AG04450 (cell line): Measurements from ENCODE around the gene GNB1L. TPM values are rescaled to one million over a fixed set of nuclear protein-coding genes. Genes with fewer than 3 reads are reported as not detected.

ENCODE experiments used
- CTCF ChIA-PET: fragments of 300-600, 350-600 bp; formaldehyde crosslinking; extraction: SDS; loops from one replicate; lab custom pipeline; 2022; ENCODE audit warnings: antibody characterized with exemption, inconsistent platforms; lab: Charles Lee
- POLR2A ChIA-PET: fragments of 350-600 bp; formaldehyde crosslinking; extraction: SDS; loops from one replicate; lab custom pipeline; 2021; ENCODE audit warnings: antibody characterized with exemption, inconsistent platforms; lab: Yijun Ruan, JAX
- DNase-seq: peaks from one replicate; pipeline ENCODE4 v3.0.0-alpha.2; 2011; ENCODE audit warnings: low read depth, low spot score
- H3K27ac ChIP-seq: one replicate; pipeline ENCODE4 v1.5.1; 2012; ENCODE audit warnings: low read depth, low read length, control low read depth
- H3K27me3 ChIP-seq: one replicate; pipeline ENCODE4 v1.6.0; 2012; ENCODE audit warnings: low read length; ENCODE audit not compliant: control insufficient read depth, insufficient read depth
- H3K4me3 ChIP-seq: 2 replicates; pipeline ENCODE4 v1.5.1; 2011; ENCODE audit warnings: mild to moderate bottlenecking, low read depth, low read length, control low read depth
- H3K9me3 ChIP-seq: 2 replicates; pipeline ENCODE4 v1.5.1; 2012; ENCODE audit warnings: low read length; ENCODE audit not compliant: control insufficient read depth, insufficient read depth
- polyA plus RNA-seq: library from polyadenylated mRNA; depleted of rRNA; stranded (reverse); fragments of >200 nt; gene quantifications from 2 replicates; pipeline ENCODE4 v1.2.3, GENCODE V29; 2011
- TF ChIP-seq, protein P1 (sequence below): IDR thresholded peaks from 2 replicates; pipeline ENCODE4 v1.5.1; 2011; ENCODE audit warnings: low read depth, low read length, control low read depth, inconsistent platforms

The GNB1L gene
- polyA plus RNA-seq, 1 experiment, result 1.3 TPM

DNA sequence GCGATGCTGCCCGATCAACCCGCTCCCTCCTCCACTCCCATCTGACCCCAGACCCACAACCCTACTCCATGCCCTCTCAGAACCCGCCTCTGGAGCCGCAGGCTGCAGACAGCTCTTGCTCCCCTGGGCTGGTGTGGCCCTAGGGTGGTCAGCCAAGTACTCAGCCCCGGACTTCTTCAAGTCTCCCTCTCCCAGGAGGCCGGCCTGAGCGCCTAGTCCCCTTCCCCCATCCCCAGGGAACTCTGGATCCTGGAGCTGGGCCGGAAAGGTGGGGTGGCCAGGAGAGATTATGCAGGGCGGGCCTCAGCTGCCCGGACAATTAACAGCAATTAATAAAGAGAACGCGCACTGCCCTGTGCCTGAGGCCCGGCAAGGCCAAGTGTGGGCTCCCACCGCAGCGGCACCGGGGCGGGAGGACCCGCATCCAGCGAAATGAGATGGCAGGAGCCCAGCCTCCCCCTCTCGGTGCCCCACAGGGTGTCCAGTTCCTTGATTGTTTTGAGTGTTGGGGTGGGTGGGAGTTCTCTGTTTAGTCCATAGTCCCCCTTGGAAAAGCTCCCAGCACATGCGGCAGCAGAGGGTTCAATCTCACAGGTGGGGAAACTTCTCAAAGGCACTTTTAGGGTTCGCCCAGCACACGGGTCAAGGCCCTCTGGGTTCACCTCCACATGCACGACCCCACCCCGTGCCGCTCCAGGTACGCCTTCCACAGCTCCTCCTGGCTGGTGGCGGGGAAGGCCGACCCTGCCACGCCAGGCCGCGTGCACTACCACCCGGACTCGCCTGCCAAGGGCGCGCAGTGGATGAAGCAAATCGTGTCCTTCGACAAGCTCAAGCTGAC is 91.0 kb downstream of the GNB1L start:
- H3K4me3 ChIP-seq, result no peak overlapping the region
- H3K27me3 ChIP-seq, result peaks cover 80% of the 10 kb centered on the region
- H3K9me3 ChIP-seq, result peaks cover 21% of the 10 kb centered on the region; the same call in 1 of the 2 replicates
- ChIA-PET CTCF (interaction anchor here (1.2 kb wide), 1 partner anchor 33 kb away, joined by 4 read pairs; no protein-coding TSS in a partner anchor), POLR2A (interaction anchor here (0.5 to 0.8 kb wide), 3 partner anchors 15 to 101 kb away, joined by 3 to 5 read pairs (median 4); partner anchors contain the start of genes GNB1L and RTL10)
- TF ChIP-seq, protein P1, sequence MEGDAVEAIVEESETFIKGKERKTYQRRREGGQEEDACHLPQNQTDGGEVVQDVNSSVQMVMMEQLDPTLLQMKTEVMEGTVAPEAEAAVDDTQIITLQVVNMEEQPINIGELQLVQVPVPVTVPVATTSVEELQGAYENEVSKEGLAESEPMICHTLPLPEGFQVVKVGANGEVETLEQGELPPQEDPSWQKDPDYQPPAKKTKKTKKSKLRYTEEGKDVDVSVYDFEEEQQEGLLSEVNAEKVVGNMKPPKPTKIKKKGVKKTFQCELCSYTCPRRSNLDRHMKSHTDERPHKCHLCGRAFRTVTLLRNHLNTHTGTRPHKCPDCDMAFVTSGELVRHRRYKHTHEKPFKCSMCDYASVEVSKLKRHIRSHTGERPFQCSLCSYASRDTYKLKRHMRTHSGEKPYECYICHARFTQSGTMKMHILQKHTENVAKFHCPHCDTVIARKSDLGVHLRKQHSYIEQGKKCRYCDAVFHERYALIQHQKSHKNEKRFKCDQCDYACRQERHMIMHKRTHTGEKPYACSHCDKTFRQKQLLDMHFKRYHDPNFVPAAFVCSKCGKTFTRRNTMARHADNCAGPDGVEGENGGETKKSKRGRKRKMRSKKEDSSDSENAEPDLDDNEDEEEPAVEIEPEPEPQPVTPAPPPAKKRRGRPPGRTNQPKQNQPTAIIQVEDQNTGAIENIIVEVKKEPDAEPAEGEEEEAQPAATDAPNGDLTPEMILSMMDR, result no peak
- no peak for DNase-seq
- no peak overlapping the region for H3K27ac ChIP-seq

DNA sequence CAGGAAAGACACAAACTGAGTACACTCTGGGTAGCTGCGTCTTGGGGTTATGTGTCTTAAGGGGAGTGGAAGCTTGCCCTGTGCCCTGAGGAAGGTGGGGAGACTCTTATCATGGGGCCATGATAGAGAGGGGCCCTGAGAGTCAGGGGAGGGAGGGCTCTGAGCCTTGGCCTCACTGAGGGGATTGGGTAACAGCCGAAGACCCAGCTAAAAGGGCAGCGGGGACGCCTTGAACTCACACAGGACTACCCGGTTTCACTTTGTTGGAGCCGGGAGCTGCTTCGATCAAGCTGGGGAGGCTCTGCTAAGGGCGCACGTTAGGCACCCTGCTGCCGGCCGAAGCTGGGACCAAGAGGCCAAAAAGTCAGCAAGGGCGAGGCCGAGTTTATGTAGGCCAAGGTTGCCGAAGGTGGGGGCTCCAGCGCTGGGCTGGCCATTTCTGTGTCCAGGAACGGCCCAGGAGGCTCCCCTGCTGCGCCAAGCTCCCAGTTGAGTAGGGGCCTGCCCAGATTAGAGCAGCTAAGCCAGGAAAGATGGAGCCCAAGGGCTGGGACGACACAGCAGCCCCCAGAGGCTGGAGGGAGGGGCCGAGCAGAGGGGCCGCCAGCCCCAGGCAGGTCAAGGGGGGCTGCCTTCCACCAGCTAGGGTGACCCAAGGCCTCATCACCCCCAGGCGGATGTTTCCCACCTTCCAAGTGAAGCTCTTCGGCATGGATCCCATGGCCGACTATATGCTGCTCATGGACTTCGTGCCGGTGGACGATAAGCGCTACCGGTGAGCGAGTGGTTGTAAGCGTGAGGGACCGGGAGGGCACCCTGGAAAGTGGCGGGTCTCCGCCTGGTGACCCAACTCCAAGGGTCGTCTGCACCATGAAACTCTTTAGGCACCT is 91.9 kb downstream of the GNB1L start:
- ChIA-PET POLR2A (interaction anchor here (0.8 kb wide), 1 partner anchor 92 kb away, joined by 3 read pairs; the partner anchor contains the start of genes GNB1L and RTL10), CTCF (no interaction called here)
- DNase-seq, result no peak
- TF ChIP-seq, protein P1, result no peak
- Histone ChIP-seq H3K27me3 (peaks cover 78% of the 10 kb centered on the region), H3K27ac (no peak overlapping the region), H3K4me3 (no peak overlapping the region), H3K9me3 (peaks cover 21% of the 10 kb centered on the region; the same call in 1 of the 2 replicates)

DNA sequence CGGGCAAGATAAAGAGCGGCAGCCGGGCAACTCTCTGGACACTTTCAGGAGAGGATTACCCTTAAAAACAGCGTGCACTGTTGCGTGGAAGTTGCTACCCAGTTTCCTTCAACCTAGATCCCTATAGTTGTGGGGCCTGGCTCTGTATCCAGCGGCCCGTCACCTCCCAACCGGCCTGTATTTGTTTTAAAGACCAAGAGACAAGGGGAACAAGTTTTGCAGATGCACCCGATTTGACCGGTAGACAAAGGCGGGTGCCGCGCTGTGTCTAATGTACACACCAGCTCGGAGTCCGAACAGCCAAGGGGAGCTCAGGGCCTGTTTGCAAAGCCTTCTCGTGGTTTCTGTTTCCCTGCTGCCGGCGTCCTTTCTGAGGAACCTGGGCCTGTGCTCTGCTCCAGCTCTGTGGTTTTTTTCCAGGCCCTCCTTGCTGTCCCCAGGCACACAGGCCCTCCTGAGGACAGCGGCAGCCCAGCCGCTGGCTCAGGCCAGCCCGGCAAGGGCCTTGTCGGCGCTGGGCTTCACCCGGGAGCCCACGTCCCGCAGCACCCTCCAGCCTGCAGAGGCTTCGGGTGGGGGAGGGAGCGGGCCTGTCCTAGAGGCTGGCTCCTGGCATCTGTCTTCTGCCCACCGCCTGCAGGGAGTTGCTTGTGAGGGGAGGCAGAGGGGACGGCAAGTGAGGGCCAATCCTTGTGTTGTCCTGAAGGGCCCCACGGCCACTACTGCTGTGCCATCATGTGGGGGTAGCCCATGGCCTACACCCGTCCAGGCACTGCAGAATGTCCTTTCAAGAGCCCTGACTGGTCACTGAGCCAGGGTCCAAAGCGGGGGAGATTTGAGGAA is 92.7 kb downstream of the GNB1L start:
- no peak overlapping the region for H3K4me3 ChIP-seq
- no peak for DNase-seq
- CTCF ChIA-PET, result no interaction called here
- POLR2A ChIA-PET, result no interaction called here
- no peak overlapping the region for H3K27ac ChIP-seq
- TF ChIP-seq, protein P1, result no peak
- H3K27me3 ChIP-seq, result peaks cover 78% of the 10 kb centered on the region
- peaks cover 21% of the 10 kb centered on the region; the same call in 1 of the 2 replicates for H3K9me3 ChIP-seq

DNA sequence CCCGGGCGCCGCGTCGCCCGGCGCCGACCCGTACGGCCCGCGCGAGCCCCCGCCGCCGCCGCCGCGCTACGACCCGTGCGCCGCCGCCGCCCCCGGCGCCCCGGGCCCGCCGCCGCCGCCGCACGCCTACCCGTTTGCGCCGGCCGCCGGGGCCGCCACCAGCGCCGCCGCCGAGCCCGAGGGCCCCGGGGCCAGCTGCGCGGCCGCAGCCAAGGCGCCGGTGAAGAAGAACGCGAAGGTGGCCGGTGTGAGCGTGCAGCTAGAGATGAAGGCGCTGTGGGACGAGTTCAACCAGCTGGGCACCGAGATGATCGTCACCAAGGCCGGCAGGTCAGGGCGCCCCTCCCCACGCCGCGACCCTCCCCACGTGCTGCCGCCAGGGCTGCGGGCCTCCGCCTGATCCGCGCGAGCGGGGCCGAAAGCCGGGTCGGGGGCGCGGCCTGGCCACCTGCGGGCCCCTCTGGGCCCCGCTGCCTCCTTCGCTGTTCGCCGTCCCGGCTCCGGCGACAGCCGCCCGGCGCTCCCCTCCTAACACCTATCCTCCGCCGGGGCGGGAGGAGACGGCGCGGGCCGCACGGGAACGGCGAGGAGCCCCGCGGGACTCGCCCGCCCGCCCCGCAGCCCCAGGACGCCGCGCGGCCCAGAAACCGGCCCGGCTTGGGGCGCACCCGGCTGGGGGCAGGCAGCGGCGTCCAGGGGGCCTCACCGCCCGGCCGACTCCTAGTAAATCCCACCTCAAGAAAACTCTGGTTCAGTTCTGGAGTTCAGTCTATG is 93.5 kb downstream of the GNB1L start:
- TF ChIP-seq, protein P1, result no peak
- H3K27ac ChIP-seq, result no peak overlapping the region
- H3K9me3 ChIP-seq, result peaks cover 21% of the 10 kb centered on the region; the same call in 1 of the 2 replicates
- DNase-seq, result no peak
- POLR2A ChIA-PET, result no interaction called here
- peaks cover 81% of the 10 kb centered on the region for H3K27me3 ChIP-seq
- no peak overlapping the region; the same call in 1 of the 2 replicates for H3K4me3 ChIP-seq
- CTCF ChIA-PET, result no interaction called here
